ENCODE data around the gene ANKRD12. TPM values are rescaled to one million over a fixed set of nuclear protein-coding genes. Genes with fewer than 3 reads are reported as not detected.
A peak's percentile ranks its signal among the peaks of the same experiment; 100 is the strongest.

ANKRD12 gene
- total RNA-seq, 1 donor from 2014 or later, result 125 TPM

- CTCF ChIA-PET, result interaction anchor here (0.8 to 1.7 kb wide), 3 partner anchors 32 to 42 kb away, joined by 3 to 4 read pairs (median 4); no protein-coding TSS in a partner anchor
- intact Hi-C loops (cut with micrococcal nuclease), result no loop called here
These were observed 30.5 kb upstream of the ANKRD12 start for GRCh38 chr18:9106094-9106493.

GRCh38 chr18:9106800-9107584 is 29.6 kb upstream of the ANKRD12 start:
- Mint-ChIP-seq H3K4me1 (peaks cover 88% of the 10 kb centered on the region), H3K27me3 (no peaks in the 10 kb centered on the region), H3K4me3 (peak overlapping the region; percentile 94), H3K9me3 (no peaks in the 10 kb centered on the region), H3K36me3 (ENCODE audit: low read depth) (peaks cover 67% of the 10 kb centered on the region), H3K27ac (peak overlapping the region; percentile 63)
- ATAC-seq (ENCODE audit: low read depth) (no peak), DNase-seq (no peak)
- TF ChIP-seq, protein P1, sequence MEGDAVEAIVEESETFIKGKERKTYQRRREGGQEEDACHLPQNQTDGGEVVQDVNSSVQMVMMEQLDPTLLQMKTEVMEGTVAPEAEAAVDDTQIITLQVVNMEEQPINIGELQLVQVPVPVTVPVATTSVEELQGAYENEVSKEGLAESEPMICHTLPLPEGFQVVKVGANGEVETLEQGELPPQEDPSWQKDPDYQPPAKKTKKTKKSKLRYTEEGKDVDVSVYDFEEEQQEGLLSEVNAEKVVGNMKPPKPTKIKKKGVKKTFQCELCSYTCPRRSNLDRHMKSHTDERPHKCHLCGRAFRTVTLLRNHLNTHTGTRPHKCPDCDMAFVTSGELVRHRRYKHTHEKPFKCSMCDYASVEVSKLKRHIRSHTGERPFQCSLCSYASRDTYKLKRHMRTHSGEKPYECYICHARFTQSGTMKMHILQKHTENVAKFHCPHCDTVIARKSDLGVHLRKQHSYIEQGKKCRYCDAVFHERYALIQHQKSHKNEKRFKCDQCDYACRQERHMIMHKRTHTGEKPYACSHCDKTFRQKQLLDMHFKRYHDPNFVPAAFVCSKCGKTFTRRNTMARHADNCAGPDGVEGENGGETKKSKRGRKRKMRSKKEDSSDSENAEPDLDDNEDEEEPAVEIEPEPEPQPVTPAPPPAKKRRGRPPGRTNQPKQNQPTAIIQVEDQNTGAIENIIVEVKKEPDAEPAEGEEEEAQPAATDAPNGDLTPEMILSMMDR (IDR thresholded peaks at IDR 0.05), result no peak
- ChIA-PET CTCF (interaction anchor here (0.8 to 1.7 kb wide), 2 partner anchors 33 to 41 kb away, joined by 3 to 4 read pairs; no protein-coding TSS in a partner anchor), POLR2A (interaction anchor here (0.5 to 6.0 kb wide), 6 partner anchors 8 to 692 kb away, joined by 3 to 211 read pairs (median 14); partner anchors contain the start of gene ANKRD12)
- intact Hi-C loops (cut with micrococcal nuclease), result no loop called here

More at GRCh38 chr18:9106094-9106493, 30.5 kb upstream of the ANKRD12 start:
- Mint-ChIP-seq H3K27ac (no peak overlapping the region), H3K4me1 (peaks cover 85% of the 10 kb centered on the region), H3K36me3 (ENCODE audit: low read depth) (peaks cover 69% of the 10 kb centered on the region), H3K9me3 (no peaks in the 10 kb centered on the region), H3K4me3 (peak overlapping the region; percentile 94), H3K27me3 (no peaks in the 10 kb centered on the region)
- DNase-seq, result no peak
- POLR2A ChIA-PET, result interaction anchor here (0.6 to 6.0 kb wide), 3 partner anchors 9 to 141 kb away, joined by 3 to 211 read pairs (median 186); partner anchors contain the start of gene ANKRD12
- TF ChIP-seq, protein P1 (IDR thresholded peaks at IDR 0.05), result no peak
- ATAC-seq (ENCODE audit: low read depth), result no peak

GRCh38 chr18:9108911-9109310 is 27.7 kb upstream of the ANKRD12 start:
- H3K36me3 Mint-ChIP-seq (ENCODE audit: low read depth), result peaks cover 52% of the 10 kb centered on the region
- peak overlapping the region; percentile 99 for H3K27ac Mint-ChIP-seq
- ChIA-PET POLR2A (interaction anchor here (1.2 to 3.1 kb wide), 4 partner anchors 8 to 27 kb away, joined by 5 to 26 read pairs (median 8); partner anchors contain the start of gene ANKRD12), CTCF (interaction anchor here (1.1 to 1.8 kb wide), 2 partner anchors 35 to 37 kb away, joined by 4 to 7 read pairs; no protein-coding TSS in a partner anchor)
- peak overlapping the region; percentile 2 for H3K4me3 Mint-ChIP-seq
- no peak for DNase-seq
- intact Hi-C loops (cut with micrococcal nuclease), result no loop called here
- TF ChIP-seq, protein P1 (IDR thresholded peaks at IDR 0.05), result no peak
- H3K4me1 Mint-ChIP-seq, result peaks cover 99% of the 10 kb centered on the region
- no peaks in the 10 kb centered on the region for H3K9me3 Mint-ChIP-seq
- no peak for ATAC-seq (ENCODE audit: low read depth)
- H3K27me3 Mint-ChIP-seq, result no peaks in the 10 kb centered on the region

- DNase-seq (no peak), ATAC-seq (ENCODE audit: low read depth) (no peak)
- Mint-ChIP-seq H3K4me3 (peak overlapping the region; percentile 2), H3K27ac (peak overlapping the region; percentile 99), H3K27me3 (no peaks in the 10 kb centered on the region), H3K9me3 (no peaks in the 10 kb centered on the region), H3K4me1 (peaks cover 97% of the 10 kb centered on the region), H3K36me3 (ENCODE audit: low read depth) (peaks cover 47% of the 10 kb centered on the region)
- ChIA-PET CTCF (interaction anchor here (0.7 to 1.8 kb wide), 3 partner anchors 36 to 44 kb away, joined by 3 to 7 read pairs (median 4); no protein-coding TSS in a partner anchor), POLR2A (interaction anchor here (0.7 to 3.1 kb wide), 6 partner anchors 8 to 30 kb away, joined by 3 to 26 read pairs (median 4); partner anchors contain the start of gene ANKRD12)
- TF ChIP-seq, protein P1 (IDR thresholded peaks at IDR 0.05), result no peak
- intact Hi-C loops (cut with micrococcal nuclease), result no loop called here
These were observed 27.1 kb upstream of the ANKRD12 start for GRCh38 chr18:9109523-9109922.

Data from activated B cell treated with CpG ODN at 0.5 μM for 24 hours (primary cell).